Breast epithelium (tissue), 4 donors: Measurements from ENCODE around the gene BLZF1. TPM values are rescaled to one million over a fixed set of nuclear protein-coding genes. Genes with fewer than 3 reads are reported as not detected.

Source experiments
- DNase-seq, 2 donors: peaks; one replicate each; pipeline ENCODE4 v3.0.0-alpha.2; 2019; ENCODE audit warnings: low spot score in 2 of 2
- H3K27ac ChIP-seq, 2 donors: fragments of 200-600 bp; sonication (generic) in 1 of 2; one replicate each; pipeline ENCODE4 v1.5.1; 2016 to 2019; ENCODE audit warnings: mild to moderate bottlenecking in 1 of 2
- H3K27me3 ChIP-seq, 2 donors: fragments of 200-600 bp; sonication (generic) in 1 of 2; one replicate each; pipeline versions ENCODE4 v1.5.1 to v1.6.0; 2017 to 2019; ENCODE audit warnings: control low read depth in 1 of 2, mild to moderate bottlenecking in 1 of 2
- H3K36me3 ChIP-seq: fragments of 200-600 bp; one replicate; pipeline ENCODE4 v1.5.1; 2019
- H3K4me1 ChIP-seq, 2 donors: fragments of 200-600 bp; sonication (generic); one replicate each; pipeline ENCODE4 v1.5.1; 2016 to 2019; ENCODE audit warnings: control low read depth in 1 of 2
- H3K4me3 ChIP-seq, 3 donors: fragments of 200-600 bp; sonication (generic); 1 replicate in 2 of 3; 2 replicates in 1 of 3; pipeline ENCODE4 v1.5.1; 2016 to 2019; ENCODE audit warnings: mild to moderate bottlenecking in 3 of 3, moderate library complexity in 2 of 3
- H3K9me3 ChIP-seq, 2 donors: fragments of 200-600 bp; sonication (generic) in 1 of 2; one replicate each; pipeline ENCODE4 v1.5.1; 2016 to 2019; ENCODE audit warnings: control low read depth in 1 of 2
- POLR2A ChIP-seq: fragments of 450-650 bp; IDR thresholded peaks from one replicate; pipeline ENCODE4 v1.6.1; 2016; ENCODE audit warnings: antibody characterized with exemption, mild to moderate bottlenecking, moderate library complexity
- POLR2AphosphoS5 ChIP-seq, 3 donors: sonication (generic); formaldehyde crosslinking; IDR thresholded peaks; one replicate each; pipeline ENCODE4 v1.6.1; 2017; ENCODE audit warnings: antibody characterized with exemption in 3 of 3
- intact Hi-C: fragments of 100-400 bp; cut with DNase I; formaldehyde crosslinking; loops from one replicate; pipeline ENCODE4 v1.15.1; 2023; ENCODE audit warnings: low total_unique reads
- total RNA-seq, 3 donors: library from RNA; depleted of rRNA; stranded (reverse); fragments of >200 nt; gene quantifications; one replicate each; pipeline ENCODE4 v1.1.0, GENCODE V29; 2016
- TF ChIP-seq, protein P1 (sequence below), 3 donors: fragments of 450-650 bp; IDR thresholded peaks; one replicate each; pipeline ENCODE4 v1.5.1; 2016 to 2017; ENCODE audit warnings: antibody characterized with exemption in 3 of 3, mild to moderate bottlenecking in 3 of 3, moderate library complexity in 3 of 3

BLZF1 gene
- total RNA-seq, 3 donors from 2014 or later = 22.0 to 34.8 (median 27.7) TPM

GRCh38 chr1:169345511-169345910 is 22.5 kb upstream of the BLZF1 start:
- intact Hi-C loops = no loop called here
- H3K27ac ChIP-seq = no peak overlapping the region
- no peaks in the 10 kb centered on the region for H3K4me1 ChIP-seq
- H3K36me3 ChIP-seq = no peaks in the 10 kb centered on the region
- no peak for DNase-seq
- TF ChIP-seq POLR2AphosphoS5 (IDR thresholded peaks at IDR 0.05) (no peak), POLR2A (no peak)
- TF ChIP-seq, protein P1, sequence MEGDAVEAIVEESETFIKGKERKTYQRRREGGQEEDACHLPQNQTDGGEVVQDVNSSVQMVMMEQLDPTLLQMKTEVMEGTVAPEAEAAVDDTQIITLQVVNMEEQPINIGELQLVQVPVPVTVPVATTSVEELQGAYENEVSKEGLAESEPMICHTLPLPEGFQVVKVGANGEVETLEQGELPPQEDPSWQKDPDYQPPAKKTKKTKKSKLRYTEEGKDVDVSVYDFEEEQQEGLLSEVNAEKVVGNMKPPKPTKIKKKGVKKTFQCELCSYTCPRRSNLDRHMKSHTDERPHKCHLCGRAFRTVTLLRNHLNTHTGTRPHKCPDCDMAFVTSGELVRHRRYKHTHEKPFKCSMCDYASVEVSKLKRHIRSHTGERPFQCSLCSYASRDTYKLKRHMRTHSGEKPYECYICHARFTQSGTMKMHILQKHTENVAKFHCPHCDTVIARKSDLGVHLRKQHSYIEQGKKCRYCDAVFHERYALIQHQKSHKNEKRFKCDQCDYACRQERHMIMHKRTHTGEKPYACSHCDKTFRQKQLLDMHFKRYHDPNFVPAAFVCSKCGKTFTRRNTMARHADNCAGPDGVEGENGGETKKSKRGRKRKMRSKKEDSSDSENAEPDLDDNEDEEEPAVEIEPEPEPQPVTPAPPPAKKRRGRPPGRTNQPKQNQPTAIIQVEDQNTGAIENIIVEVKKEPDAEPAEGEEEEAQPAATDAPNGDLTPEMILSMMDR (IDR thresholded peaks at IDR 0.05) = no peak
- no peak overlapping the region for H3K4me3 ChIP-seq
- no peaks in the 10 kb centered on the region for H3K9me3 ChIP-seq
- H3K27me3 ChIP-seq = no peaks in the 10 kb centered on the region

DNA sequence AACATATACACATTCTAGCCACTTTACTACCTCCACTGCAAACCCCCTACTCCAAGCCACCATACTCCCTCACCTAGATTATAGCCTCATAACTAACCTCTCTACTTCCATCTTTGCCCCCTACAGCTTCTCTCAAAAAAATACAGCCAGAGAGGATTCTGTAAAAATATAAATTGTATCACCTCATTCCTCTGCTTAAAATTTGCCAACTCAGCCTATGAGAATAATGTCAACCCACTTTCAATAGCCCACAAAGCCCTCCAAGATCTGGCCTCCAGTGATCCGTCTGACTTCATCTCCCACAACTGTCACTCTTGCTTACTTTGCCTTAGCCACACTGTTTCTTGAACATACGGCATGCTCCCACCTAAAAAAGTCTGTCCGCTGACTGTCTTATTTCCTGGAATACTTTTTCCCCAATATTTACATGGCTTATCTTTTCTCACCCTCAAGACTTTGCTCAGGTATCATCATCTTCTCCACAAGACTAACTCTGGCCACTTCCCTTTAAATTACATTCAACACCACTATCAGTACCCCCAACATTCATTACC is 21.9 kb upstream of the BLZF1 start:
- intact Hi-C loops = no loop called here
- Histone ChIP-seq H3K27ac (no peak overlapping the region), H3K36me3 (no peaks in the 10 kb centered on the region), H3K4me3 (no peak overlapping the region), H3K27me3 (no peaks in the 10 kb centered on the region), H3K4me1 (no peaks in the 10 kb centered on the region), H3K9me3 (no peaks in the 10 kb centered on the region)
- TF ChIP-seq POLR2AphosphoS5 (IDR thresholded peaks at IDR 0.05) (no peak), POLR2A (no peak)
- TF ChIP-seq, protein P1 (IDR thresholded peaks at IDR 0.05) = no peak
- DNase-seq = no peak

GRCh38 chr1:169347688-169348382 is 20.2 kb upstream of the BLZF1 start:
- H3K4me1 ChIP-seq = no peaks in the 10 kb centered on the region
- intact Hi-C loops = no loop called here

DNA sequence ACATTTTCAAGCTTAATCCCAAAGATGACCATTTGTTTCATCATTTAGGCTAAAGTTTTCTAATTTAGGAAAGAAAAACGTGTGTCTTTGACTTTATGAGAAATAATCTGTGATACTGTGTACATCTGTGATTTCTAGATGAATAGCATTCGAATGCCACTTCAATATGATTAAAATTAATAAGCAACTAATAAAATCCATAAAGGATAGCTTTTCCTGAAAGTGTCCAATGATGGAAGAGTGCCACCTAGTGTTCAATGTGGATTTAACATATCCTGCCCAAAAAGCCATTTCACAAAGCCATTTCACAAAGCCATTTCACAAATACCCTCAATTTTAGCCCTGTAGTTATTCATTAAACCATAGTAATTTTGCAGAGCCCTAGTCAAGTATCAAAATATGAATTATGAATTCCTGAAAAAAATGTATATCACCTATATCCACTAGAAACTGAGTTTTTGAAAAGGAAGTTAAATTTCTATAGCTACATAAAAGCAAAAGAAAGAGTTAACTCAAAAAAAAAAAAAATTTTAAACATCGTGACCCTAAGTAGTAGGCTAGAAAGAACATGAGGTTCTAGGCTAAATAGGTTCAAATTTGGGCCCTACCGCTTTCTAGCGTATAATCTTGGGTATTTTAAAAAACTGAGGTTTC is 19.5 kb upstream of the BLZF1 start:
- no peak overlapping the region for H3K27ac ChIP-seq
- no peaks in the 10 kb centered on the region for H3K9me3 ChIP-seq
- intact Hi-C loops = no loop called here
- H3K4me3 ChIP-seq = no peak overlapping the region
- H3K27me3 ChIP-seq = no peaks in the 10 kb centered on the region
- H3K36me3 ChIP-seq = no peaks in the 10 kb centered on the region
- no peak for TF ChIP-seq POLR2AphosphoS5 (IDR thresholded peaks at IDR 0.05)
- TF ChIP-seq, protein P1 (IDR thresholded peaks at IDR 0.05) = peak; percentile 63 to 77 (median 77)
- TF ChIP-seq POLR2A = no peak
- no peak for DNase-seq
- H3K4me1 ChIP-seq = no peaks in the 10 kb centered on the region

More at GRCh38 chr1:169347688-169348382, 20.2 kb upstream of the BLZF1 start:
- no peak for DNase-seq
- no peak for TF ChIP-seq POLR2A
- no peak for TF ChIP-seq POLR2AphosphoS5 (IDR thresholded peaks at IDR 0.05)
- TF ChIP-seq, protein P1 (IDR thresholded peaks at IDR 0.05) = no peak
- no peaks in the 10 kb centered on the region for H3K36me3 ChIP-seq
- no peak overlapping the region for H3K4me3 ChIP-seq
- no peaks in the 10 kb centered on the region for H3K9me3 ChIP-seq
- no peak overlapping the region for H3K27ac ChIP-seq
- no peaks in the 10 kb centered on the region for H3K27me3 ChIP-seq

DNA sequence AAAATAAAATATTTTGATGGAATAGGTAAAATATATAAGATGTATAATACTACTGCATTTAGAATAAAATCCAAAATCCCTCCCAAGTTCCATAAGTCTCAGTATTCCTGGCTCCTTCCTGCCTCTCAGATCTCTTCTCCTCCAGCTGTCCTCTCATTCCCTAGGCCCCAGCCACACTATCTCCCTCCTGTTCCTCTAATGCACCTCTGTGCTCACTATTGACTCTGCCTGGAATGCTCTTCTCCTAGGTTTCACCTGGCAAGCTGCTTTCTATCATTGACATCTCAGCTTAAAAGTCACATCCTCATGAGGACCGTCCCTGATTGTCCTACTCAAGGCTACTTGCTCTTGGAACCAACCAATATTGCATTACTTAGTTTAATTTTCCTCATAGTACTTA is 7.6 kb upstream of the BLZF1 start:
- H3K27me3 ChIP-seq = no peaks in the 10 kb centered on the region
- H3K4me1 ChIP-seq = no peaks in the 10 kb centered on the region
- no peak overlapping the region for H3K4me3 ChIP-seq
- H3K27ac ChIP-seq = no peak overlapping the region
- no peaks in the 10 kb centered on the region for H3K9me3 ChIP-seq
- H3K36me3 ChIP-seq = no peaks in the 10 kb centered on the region
- TF ChIP-seq POLR2A (no peak), POLR2AphosphoS5 (IDR thresholded peaks at IDR 0.05) (no peak)
- TF ChIP-seq, protein P1 (IDR thresholded peaks at IDR 0.05) = no peak
- DNase-seq = no peak
- intact Hi-C loops = loop anchor here (10.0 kb wide), 1 partner anchor 1044 kb away; no protein-coding TSS in a partner anchor
